K562 (cell line): Measurements from ENCODE around the gene ROR2. TPM values are rescaled to one million over a fixed set of nuclear protein-coding genes. Genes with fewer than 3 reads are reported as not detected.

Source experiments
- CAMTA2 ChIP-seq: fragments of 250-450 bp; sonication (Bioruptor Pico); conservative IDR thresholded peaks from 2 replicates; pipeline ENCODE4 v1.5.1; 2022
- CBX1 ChIP-seq: sonication (generic); IDR thresholded peaks from 2 replicates; pipeline ENCODE4 v1.6.1; 2016; ENCODE audit warnings: antibody characterized with exemption, low read depth, mild to moderate bottlenecking
- CEBPB ChIP-seq: fragments of 450-650 bp; IDR thresholded peaks from 2 replicates; pipeline ENCODE4 v1.6.1; 2016; ENCODE audit warnings: missing genetic modification characterization, missing compliant biosample characterization
- HMGN3 ChIP-seq: IDR thresholded peaks from 2 replicates; pipeline ENCODE4 v1.6.1; 2011; ENCODE audit warnings: borderline replicate concordance, low read depth, mild to moderate bottlenecking, mixed read lengths, low read length; ENCODE audit not compliant: insufficient read length; ENCODE audit errors: extremely low read depth
- HMGXB4 ChIP-seq: sonication (generic); formaldehyde crosslinking; IDR thresholded peaks from 2 replicates; pipeline ENCODE4 v1.8.1; 2023; ENCODE audit warnings: mild to moderate bottlenecking, missing genetic modification reagents
- MYC ChIP-seq, 2 experiments: fragments of 250-450 bp in 1 of 2; sonication (Bioruptor Pico) in 1 of 2; IDR thresholded peaks; 2 replicates each; pipeline versions ENCODE4 v1.5.1 to v1.6.1; 2012 to 2021; ENCODE audit warnings: low read depth in 2 of 2, borderline replicate concordance in 1 of 2, improper control_type of control experiment in 1 of 2, low read length in 1 of 2, mild to moderate bottlenecking in 1 of 2, moderate library complexity in 1 of 2
- NCOA6 ChIP-seq: fragments of 450-650 bp; IDR thresholded peaks from 2 replicates; pipeline ENCODE4 v1.6.1; 2017; ENCODE audit warnings: mild to moderate bottlenecking
- NFIC ChIP-seq: fragments of 450-650 bp; IDR thresholded peaks from 2 replicates; pipeline ENCODE4 v1.6.1; 2017; ENCODE audit warnings: mild to moderate bottlenecking, inconsistent platforms
- PHF8 ChIP-seq: fragments of 200-600 bp; sonication (generic); IDR thresholded peaks from 2 replicates; pipeline ENCODE4 v1.6.1; 2012; ENCODE audit warnings: mixed run types, mild to moderate bottlenecking, inconsistent platforms, low read length, moderate library complexity, borderline replicate concordance
- POLR2B ChIP-seq: fragments of 450-650 bp; IDR thresholded peaks from 2 replicates; pipeline ENCODE4 v1.6.1; 2018; ENCODE audit warnings: low read depth; ENCODE audit not compliant: partially characterized antibody
- YY1 ChIP-seq, 3 experiments: IDR thresholded peaks; 2 replicates each; pipeline ENCODE4 v1.6.1; 2011; ENCODE audit warnings: low read length in 2 of 3, mild to moderate bottlenecking in 2 of 3, moderate library complexity in 2 of 3, borderline replicate concordance in 1 of 3, control low read depth in 1 of 3, low read depth in 1 of 3; ENCODE audit not compliant: insufficient read depth in 3 of 3, insufficient replicate concordance in 2 of 3, control insufficient read depth in 1 of 3, insufficient read length in 1 of 3; ENCODE audit errors: extremely low read depth in 1 of 3
- ZBTB7A ChIP-seq: IDR thresholded peaks from 2 replicates; pipeline ENCODE4 v1.6.1; 2011; ENCODE audit warnings: low read depth, mild to moderate bottlenecking, low read length, moderate library complexity, borderline replicate concordance; ENCODE audit not compliant: control insufficient read depth
- ZNF24 ChIP-seq: fragments of 450-650 bp; IDR thresholded peaks from 2 replicates; pipeline ENCODE4 v1.6.1; 2016
- ZNF311 ChIP-seq: fragments of 250-450 bp; sonication (Bioruptor Pico); IDR thresholded peaks from 2 replicates; pipeline ENCODE4 v1.4.0; 2020; ENCODE audit warnings: mild to moderate bottlenecking, moderate library complexity
- ZNF316 ChIP-seq: fragments of 450-650 bp; IDR thresholded peaks from 2 replicates; pipeline ENCODE4 v1.6.1; 2016
- ZNF609 ChIP-seq: sonication (generic); formaldehyde crosslinking; IDR thresholded peaks from 2 replicates; pipeline ENCODE4 v1.8.1; 2023; ENCODE audit warnings: missing genetic modification reagents, mild to moderate bottlenecking, borderline replicate concordance
- polyA plus RNA-seq, 8 experiments: library from polyadenylated mRNA; depleted of rRNA in 4 of 8; stranded (reverse) in 5 of 8; unstranded in 3 of 8; fragments of >200 nt; fragmentation: Nextera tagmentation in 2 of 8; fragmentation: Illumina TruSeq in 1 of 8; extraction: Ambion mirVana in 2 of 8; extraction: Trizol in 1 of 8; gene quantifications; 2 replicates each; pipeline versions ENCODE4 v1.2.1 to v1.2.3, GENCODE V29; 2011 to 2014; ENCODE audit warnings: inconsistent platforms in 1 of 8, missing spikeins in 1 of 8
- total RNA-seq, 7 experiments: library from RNA; depleted of rRNA in 6 of 7; stranded (reverse); fragments of >200 nt in 6 of 7; fragmentation: Illumina TruSeq in 2 of 7; extraction: Trizol in 2 of 7; gene quantifications; 2 replicates each; pipeline versions ENCODE4 v1.2.1 to v1.2.3, GENCODE V29; 2011 to 2021; ENCODE audit warnings: low replicate concordance in 1 of 7
- TF ChIP-seq, protein P1 (sequence below): sonication (generic); formaldehyde crosslinking; IDR thresholded peaks from 2 replicates; pipeline ENCODE4 v1.8.0; 2022; ENCODE audit warnings: missing genetic modification reagents, mild to moderate bottlenecking, moderate library complexity, borderline replicate concordance

Gene ROR2
- total and polyA plus RNA-seq, 9 of the 15 experiments (the other 6 are each of a cell fraction or from before 2014, with no cell fraction given) = 5.6 to 33.8 (median 15.3) TPM

- peak; percentile 4 for TF ChIP-seq HMGN3
- no peak for TF ChIP-seq ZNF311 (CRISPR knock-in tag)
- no peak for TF ChIP-seq HMGXB4 (CRISPR knock-in tag)
- TF ChIP-seq ZNF24 = no peak
- no peak for TF ChIP-seq ZNF609 (CRISPR knock-in tag)
- TF ChIP-seq YY1 (IDR thresholded peaks at IDR 0.05; ENCODE audit: borderline replicate concordance in 1 of 3, control insufficient read depth in 1 of 3, extremely low read depth in 1 of 3, insufficient read depth in 3 of 3, insufficient read length in 1 of 3, insufficient replicate concordance in 2 of 3, low read depth in 1 of 3, low read length in 2 of 3) = peak in 1 of 3 experiments; percentile 8
- peak; percentile 66; the same call in 1 of the 2 replicates for TF ChIP-seq ZBTB7A
- no peak for TF ChIP-seq CBX1
- no peak for TF ChIP-seq CAMTA2 (CRISPR knock-in tag)
- peak; percentile 3; the same call in 1 of the 2 replicates for TF ChIP-seq PHF8
- no peak for TF ChIP-seq POLR2B
- TF ChIP-seq, protein P1, sequence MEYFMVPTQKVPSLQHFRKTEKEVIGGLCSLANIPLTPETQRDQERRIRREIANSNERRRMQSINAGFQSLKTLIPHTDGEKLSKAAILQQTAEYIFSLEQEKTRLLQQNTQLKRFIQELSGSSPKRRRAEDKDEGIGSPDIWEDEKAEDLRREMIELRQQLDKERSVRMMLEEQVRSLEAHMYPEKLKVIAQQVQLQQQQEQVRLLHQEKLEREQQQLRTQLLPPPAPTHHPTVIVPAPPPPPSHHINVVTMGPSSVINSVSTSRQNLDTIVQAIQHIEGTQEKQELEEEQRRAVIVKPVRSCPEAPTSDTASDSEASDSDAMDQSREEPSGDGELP (CRISPR knock-in tag) = no peak
- TF ChIP-seq ZNF316 = no peak
- TF ChIP-seq MYC (IDR thresholded peaks at IDR 0.05; ENCODE audit: low read depth, low read length) = no peak
- TF ChIP-seq MYC (CRISPR knock-in tag; IDR thresholded peaks at IDR 0.05; ENCODE audit: borderline replicate concordance, low read depth) = peak; percentile 73; the same call in 1 of the 2 replicates
- peak; percentile 80; the same call in 1 of the 2 replicates for TF ChIP-seq NCOA6
- no peak for TF ChIP-seq CEBPB (tag)
- peak; percentile 53 for TF ChIP-seq NFIC
Observed at GRCh38 chr9:91949392-91949945, 559 bp downstream of the ROR2 start (continued).
